Cerebellar cortex (tissue), 1 donor: ENCODE data around the gene GPR152.
A peak's percentile ranks its signal among the peaks of the same experiment; 100 is the strongest.
"Not testable (repeated sequence)": the region's sequence is repeated elsewhere in the genome, so short reads cannot be mapped to it uniquely, and the experiment has no call there.

Experiments used
- DNase-seq: peaks from one replicate; pipeline ENCODE4 v3.0.0-alpha.2; 2015; ENCODE audit warnings: low spot score

Gene GPR152

GRCh38 chr11:67427364-67427859 lies 25.1 kb downstream of the GPR152 start:
- not testable (repeated sequence) for DNase-seq

GRCh38 chr11:67423891-67424613 lies 28.5 kb downstream of the GPR152 start:
- no peak for DNase-seq

- no peak for DNase-seq
Measured at GRCh38 chr11:67423466-67423865, 29.1 kb downstream of the GPR152 start.

- no peak for DNase-seq
Measured at GRCh38 chr11:67422891-67423290, 29.6 kb downstream of the GPR152 start.

GRCh38 chr11:67421430-67422031 lies 31.0 kb downstream of the GPR152 start:
- DNase-seq, result no peak

- DNase-seq, result peak; percentile 94
Measured at GRCh38 chr11:67420646-67421429, 31.7 kb downstream of the GPR152 start.

GRCh38 chr11:67420147-67420645 lies 32.3 kb downstream of the GPR152 start:
- no peak for DNase-seq

- no peak for DNase-seq
Measured at GRCh38 chr11:67419325-67420049, 33.0 kb downstream of the GPR152 start.

GRCh38 chr11:67418476-67419281 lies 33.9 kb downstream of the GPR152 start:
- peak; percentile 79 for DNase-seq

- no peak for DNase-seq
Measured at GRCh38 chr11:67417425-67417824, 35.1 kb downstream of the GPR152 start.

GRCh38 chr11:67416416-67417335 lies 35.9 kb downstream of the GPR152 start:
- no peak for DNase-seq

GRCh38 chr11:67415501-67416304 lies 36.8 kb downstream of the GPR152 start, which contains the start of gene CARNS1:
TSS of gene CARNS1 (plus strand) at chr11:67415678. CDS start at chr11:67416200, 522 bp downstream.
- DNase-seq, result no peak

GRCh38 chr11:67413266-67413849 lies 39.2 kb downstream of the GPR152 start:
- no peak for DNase-seq

- no peak for DNase-seq
Measured at GRCh38 chr11:67412495-67413179, 39.9 kb downstream of the GPR152 start.

- DNase-seq, result no peak
Measured at GRCh38 chr11:67411785-67412152, 40.8 kb downstream of the GPR152 start.

GRCh38 chr11:67410984-67411784 lies 41.3 kb downstream of the GPR152 start:
- no peak for DNase-seq

- no peak for DNase-seq
Measured at GRCh38 chr11:67410369-67410831, 42.1 kb downstream of the GPR152 start.
